SK-N-SH (cell line): ENCODE data around the gene CALCR.

Experiments
- FOSL2 ChIP-seq: IDR thresholded peaks from 2 replicates; pipeline ENCODE4 v1.4.0; 2012; ENCODE audit warnings: low read depth, mild to moderate bottlenecking, moderate library complexity, borderline replicate concordance
- FOXM1 ChIP-seq: IDR thresholded peaks from 2 replicates; pipeline ENCODE4 v1.4.0; 2012; ENCODE audit warnings: low read depth, mild to moderate bottlenecking
- POLR2AphosphoS5 ChIP-seq: IDR thresholded peaks from 2 replicates; pipeline ENCODE4 v1.6.1; 2012; ENCODE audit warnings: low read depth, low read length
- TF ChIP-seq, protein P1 (sequence below): fragments of 200-600 bp; sonication (generic); IDR thresholded peaks from 2 replicates; pipeline ENCODE4 v1.6.1; 2017; ENCODE audit warnings: antibody characterized with exemption, mild to moderate bottlenecking, moderate library complexity

DNA sequence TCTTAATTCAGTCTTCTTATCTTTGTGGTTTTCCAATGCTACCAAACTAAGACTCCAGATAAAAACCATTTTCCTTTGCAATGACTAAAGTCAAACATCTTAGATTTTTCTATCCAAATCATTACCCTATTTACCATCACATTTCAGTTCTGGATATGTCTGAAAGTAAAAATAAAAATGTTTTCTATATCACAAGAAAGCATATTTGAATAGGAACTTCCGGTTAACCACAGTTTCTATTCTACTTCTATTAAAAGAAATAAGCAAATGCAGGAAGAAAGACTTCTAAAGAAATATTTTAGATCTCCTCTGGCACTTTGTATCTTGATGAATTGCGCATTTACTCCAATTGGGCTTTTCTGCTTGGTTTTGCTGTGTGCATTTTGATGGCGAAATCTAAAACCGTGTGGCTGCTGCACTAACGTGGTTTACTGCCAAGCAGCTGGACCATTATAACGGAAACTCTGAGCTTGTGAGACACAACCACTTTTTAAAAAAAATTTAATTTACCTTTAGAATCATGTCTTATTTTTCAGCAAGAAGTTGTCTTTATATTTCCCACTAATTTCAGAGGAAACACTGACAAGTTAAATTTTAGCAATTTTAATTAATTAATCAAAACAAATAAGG, 196.3 kb downstream of the CALCR start:
- TF ChIP-seq, protein P1, sequence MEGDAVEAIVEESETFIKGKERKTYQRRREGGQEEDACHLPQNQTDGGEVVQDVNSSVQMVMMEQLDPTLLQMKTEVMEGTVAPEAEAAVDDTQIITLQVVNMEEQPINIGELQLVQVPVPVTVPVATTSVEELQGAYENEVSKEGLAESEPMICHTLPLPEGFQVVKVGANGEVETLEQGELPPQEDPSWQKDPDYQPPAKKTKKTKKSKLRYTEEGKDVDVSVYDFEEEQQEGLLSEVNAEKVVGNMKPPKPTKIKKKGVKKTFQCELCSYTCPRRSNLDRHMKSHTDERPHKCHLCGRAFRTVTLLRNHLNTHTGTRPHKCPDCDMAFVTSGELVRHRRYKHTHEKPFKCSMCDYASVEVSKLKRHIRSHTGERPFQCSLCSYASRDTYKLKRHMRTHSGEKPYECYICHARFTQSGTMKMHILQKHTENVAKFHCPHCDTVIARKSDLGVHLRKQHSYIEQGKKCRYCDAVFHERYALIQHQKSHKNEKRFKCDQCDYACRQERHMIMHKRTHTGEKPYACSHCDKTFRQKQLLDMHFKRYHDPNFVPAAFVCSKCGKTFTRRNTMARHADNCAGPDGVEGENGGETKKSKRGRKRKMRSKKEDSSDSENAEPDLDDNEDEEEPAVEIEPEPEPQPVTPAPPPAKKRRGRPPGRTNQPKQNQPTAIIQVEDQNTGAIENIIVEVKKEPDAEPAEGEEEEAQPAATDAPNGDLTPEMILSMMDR = no peak
- no peak for TF ChIP-seq POLR2AphosphoS5
- TF ChIP-seq FOSL2 = no peak
- no peak for TF ChIP-seq FOXM1
